ENCODE results near the gene ABHD2. TPM values are rescaled to one million over a fixed set of nuclear protein-coding genes. Genes with fewer than 3 reads are reported as not detected.
"Not testable (repeated sequence)": the region's sequence is repeated elsewhere in the genome, so short reads cannot be mapped to it uniquely, and the experiment has no call there.

ABHD2 gene
- total RNA-seq, 6 donors from 2014 or later: 84.1 to 230 (median 174) TPM

DNA sequence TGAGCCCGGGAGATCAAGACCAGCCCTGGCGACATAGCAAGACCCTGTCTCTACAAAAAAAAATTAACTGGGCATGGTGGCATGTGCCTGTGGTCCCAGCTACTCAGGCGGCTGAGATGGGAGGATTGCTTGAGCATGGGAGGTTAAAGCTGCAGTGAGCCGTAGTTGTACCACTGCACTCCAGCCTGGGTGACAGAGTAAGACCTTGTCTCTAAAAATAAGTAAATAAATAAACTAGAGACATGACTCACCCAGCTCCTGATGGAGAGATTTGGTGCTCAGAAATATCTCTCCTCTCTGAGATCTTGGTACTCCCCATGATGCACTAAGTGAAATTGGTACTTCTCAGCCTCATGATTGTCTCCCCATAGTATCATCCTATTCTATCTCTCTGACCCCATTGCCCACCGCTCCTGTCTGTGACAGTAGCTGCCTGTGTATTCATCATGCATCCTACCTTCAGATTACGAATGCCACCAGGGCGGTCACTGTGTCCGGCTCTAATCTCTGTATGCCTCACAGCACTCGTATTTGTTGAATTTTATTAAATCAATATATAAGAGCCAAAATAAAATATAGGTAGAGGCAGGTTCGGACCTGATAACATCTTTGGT is 50.9 kb downstream of the ABHD2 start:
- Histone ChIP-seq H3K4me3 (no peak overlapping the region), H3K36me3 (peaks cover 0 to 5% (median 2%) of the 10 kb centered on the region in 4 donors), H3K9me3 (no peaks in the 10 kb centered on the region), H3K27me3 (no peaks in the 10 kb centered on the region), H3K27ac (peak overlapping the region; percentile 56 to 72 (median 64)), H3K4me1 (peaks cover 55 to 84% (median 61%) of the 10 kb centered on the region in 4 donors)
- DNase-seq (no peak), ATAC-seq (ENCODE audit: low FRiP score in 2 of 2) (no peak)
- no peak for TF ChIP-seq POLR2A (IDR thresholded peaks at IDR 0.05)
- TF ChIP-seq EP300 (IDR thresholded peaks at IDR 0.05): no peak
- TF ChIP-seq, protein P1, sequence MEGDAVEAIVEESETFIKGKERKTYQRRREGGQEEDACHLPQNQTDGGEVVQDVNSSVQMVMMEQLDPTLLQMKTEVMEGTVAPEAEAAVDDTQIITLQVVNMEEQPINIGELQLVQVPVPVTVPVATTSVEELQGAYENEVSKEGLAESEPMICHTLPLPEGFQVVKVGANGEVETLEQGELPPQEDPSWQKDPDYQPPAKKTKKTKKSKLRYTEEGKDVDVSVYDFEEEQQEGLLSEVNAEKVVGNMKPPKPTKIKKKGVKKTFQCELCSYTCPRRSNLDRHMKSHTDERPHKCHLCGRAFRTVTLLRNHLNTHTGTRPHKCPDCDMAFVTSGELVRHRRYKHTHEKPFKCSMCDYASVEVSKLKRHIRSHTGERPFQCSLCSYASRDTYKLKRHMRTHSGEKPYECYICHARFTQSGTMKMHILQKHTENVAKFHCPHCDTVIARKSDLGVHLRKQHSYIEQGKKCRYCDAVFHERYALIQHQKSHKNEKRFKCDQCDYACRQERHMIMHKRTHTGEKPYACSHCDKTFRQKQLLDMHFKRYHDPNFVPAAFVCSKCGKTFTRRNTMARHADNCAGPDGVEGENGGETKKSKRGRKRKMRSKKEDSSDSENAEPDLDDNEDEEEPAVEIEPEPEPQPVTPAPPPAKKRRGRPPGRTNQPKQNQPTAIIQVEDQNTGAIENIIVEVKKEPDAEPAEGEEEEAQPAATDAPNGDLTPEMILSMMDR (IDR thresholded peaks at IDR 0.05): no peak
- TF ChIP-seq POLR2AphosphoS5 (IDR thresholded peaks at IDR 0.05): no peak
- 93 to 96% methylated on average over 10 of the region's 10 CpGs for WGBS, 2 donors

DNA sequence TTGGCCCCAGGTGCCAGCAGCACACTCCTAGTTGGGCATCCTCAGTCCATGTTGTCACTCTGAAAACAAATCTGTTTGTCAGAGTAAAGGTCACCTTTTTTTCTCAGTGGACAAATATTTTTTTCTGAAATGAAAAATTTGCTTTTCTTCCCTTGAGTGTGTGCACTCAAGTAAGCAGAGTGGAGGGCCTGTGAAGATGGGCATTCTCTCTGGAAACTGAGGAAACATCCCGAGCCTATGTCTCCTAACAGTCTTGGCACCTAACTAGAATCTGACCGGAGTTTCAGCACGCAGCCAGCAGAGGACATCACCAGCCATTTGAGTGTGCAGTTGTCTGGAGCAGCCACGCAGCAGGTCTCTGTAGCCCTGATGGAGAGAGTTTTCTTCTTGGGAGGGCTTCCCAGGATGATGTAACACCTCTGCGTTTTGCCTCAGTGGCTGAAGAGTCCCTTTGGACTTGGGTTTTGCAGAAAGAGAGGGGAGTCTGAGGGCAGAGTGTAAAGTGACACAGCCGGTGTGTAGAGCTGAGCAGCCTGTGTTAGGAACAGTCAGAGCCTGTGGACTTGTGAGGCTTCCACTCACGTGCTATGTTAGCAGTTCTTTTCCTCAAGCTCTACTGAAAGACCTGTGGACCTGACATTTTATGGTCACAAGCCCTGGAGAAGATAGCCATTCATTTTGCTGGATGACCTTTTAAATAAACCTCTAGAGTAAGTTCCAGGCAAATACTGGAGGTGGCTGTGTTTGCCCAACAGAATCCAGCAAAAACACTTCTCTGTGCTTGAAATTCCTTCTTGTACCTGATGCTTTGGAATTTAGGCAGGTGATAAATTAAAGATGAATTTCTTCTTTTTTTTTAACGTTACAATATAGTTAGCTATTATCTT is 51.6 kb downstream of the ABHD2 start:
- H3K4me1 ChIP-seq: peaks cover 56 to 87% (median 63%) of the 10 kb centered on the region in 4 donors
- ATAC-seq (ENCODE audit: low FRiP score in 2 of 2): peak; percentile 30 to 56
- peak overlapping the region; percentile 56 to 66 (median 64) for H3K27ac ChIP-seq
- TF ChIP-seq POLR2A (IDR thresholded peaks at IDR 0.05): peak in 1 of 4 donors; percentile 10
- TF ChIP-seq, protein P1 (IDR thresholded peaks at IDR 0.05): peak in 1 of 6 experiments; percentile 31
- TF ChIP-seq EP300 (IDR thresholded peaks at IDR 0.05): no peak
- TF ChIP-seq POLR2AphosphoS5 (IDR thresholded peaks at IDR 0.05): no peak
- H3K27me3 ChIP-seq: no peaks in the 10 kb centered on the region
- peaks cover 0 to 5% (median 2%) of the 10 kb centered on the region in 4 donors for H3K36me3 ChIP-seq
- no peaks in the 10 kb centered on the region for H3K9me3 ChIP-seq
- no peak overlapping the region for H3K4me3 ChIP-seq
- peak in 1 of 2 donors; percentile 42 for DNase-seq
- WGBS, 2 donors: 58 to 68% methylated on average over 8 of the region's 8 CpGs

DNA sequence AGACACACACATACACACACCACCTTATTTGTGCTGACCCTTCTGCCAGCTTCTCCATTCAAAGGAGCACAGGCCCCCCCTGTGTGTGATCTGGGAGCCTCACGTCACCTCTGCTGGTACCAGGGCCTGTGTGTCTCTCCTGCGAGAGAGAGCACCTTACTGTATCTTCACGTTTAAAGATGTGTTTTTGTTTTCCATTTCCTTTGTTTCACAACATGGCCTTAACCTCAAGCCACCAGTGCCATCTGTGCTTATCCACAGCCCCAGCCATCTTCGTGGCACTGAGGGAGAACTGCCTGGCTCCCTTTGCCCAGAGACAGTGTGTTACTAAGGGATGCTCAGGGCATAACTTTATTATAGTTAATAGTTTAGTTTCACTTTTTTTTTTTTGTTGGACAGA is 52.3 kb downstream of the ABHD2 start:
- Histone ChIP-seq H3K4me1 (peaks cover 53 to 84% (median 62%) of the 10 kb centered on the region in 4 donors), H3K27ac (peak overlapping the region; percentile 56 to 66 (median 64))
- no peak for ATAC-seq (ENCODE audit: low FRiP score in 2 of 2)

DNA sequence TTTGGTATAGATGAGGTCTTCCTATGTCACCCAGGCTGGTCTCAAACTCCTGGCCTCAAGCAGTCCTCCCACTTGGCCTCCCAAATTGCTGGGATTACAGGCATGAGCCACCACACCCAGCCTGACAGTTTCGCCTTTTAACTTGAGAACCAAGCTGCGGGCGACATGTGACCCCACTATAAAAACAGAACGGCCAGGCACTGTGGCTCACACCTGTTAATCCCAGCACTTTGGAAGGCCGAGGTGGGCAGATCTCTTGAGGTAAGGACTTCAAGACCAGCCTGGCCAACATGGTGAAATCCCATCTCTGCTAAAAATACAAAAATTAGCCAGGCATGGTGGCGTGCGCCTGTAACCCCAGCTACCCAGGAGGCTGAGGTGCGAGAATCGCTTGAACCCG is 52.9 kb downstream of the ABHD2 start:
- ATAC-seq (ENCODE audit: low FRiP score in 2 of 2); H3K27me3 ChIP-seq; H3K4me3 ChIP-seq; DNase-seq; H3K9me3 ChIP-seq: not testable (repeated sequence)
- peak overlapping the region; percentile 56 to 66 (median 64) for H3K27ac ChIP-seq
- peaks cover 49 to 78% (median 61%) of the 10 kb centered on the region in 4 donors for H3K4me1 ChIP-seq
- WGBS, 2 donors: 93 to 97% methylated on average over 10 of the region's 10 CpGs
- peaks cover 0 to 11% (median 2%) of the 10 kb centered on the region in 4 donors for H3K36me3 ChIP-seq

More for the DNA sequence above, 52.3 kb downstream of the ABHD2 start:
- Histone ChIP-seq H3K4me3 (no peak overlapping the region), H3K36me3 (peaks cover 0 to 8% (median 2%) of the 10 kb centered on the region in 4 donors), H3K9me3 (no peaks in the 10 kb centered on the region), H3K27me3 (no peaks in the 10 kb centered on the region)
- TF ChIP-seq POLR2A (IDR thresholded peaks at IDR 0.05): no peak
- TF ChIP-seq, protein P1 (IDR thresholded peaks at IDR 0.05): no peak
- no peak for TF ChIP-seq POLR2AphosphoS5 (IDR thresholded peaks at IDR 0.05)
- TF ChIP-seq EP300 (IDR thresholded peaks at IDR 0.05): no peak
- 41 to 52% methylated on average over 4 of the region's 4 CpGs for WGBS, 2 donors
- DNase-seq: no peak

DNA sequence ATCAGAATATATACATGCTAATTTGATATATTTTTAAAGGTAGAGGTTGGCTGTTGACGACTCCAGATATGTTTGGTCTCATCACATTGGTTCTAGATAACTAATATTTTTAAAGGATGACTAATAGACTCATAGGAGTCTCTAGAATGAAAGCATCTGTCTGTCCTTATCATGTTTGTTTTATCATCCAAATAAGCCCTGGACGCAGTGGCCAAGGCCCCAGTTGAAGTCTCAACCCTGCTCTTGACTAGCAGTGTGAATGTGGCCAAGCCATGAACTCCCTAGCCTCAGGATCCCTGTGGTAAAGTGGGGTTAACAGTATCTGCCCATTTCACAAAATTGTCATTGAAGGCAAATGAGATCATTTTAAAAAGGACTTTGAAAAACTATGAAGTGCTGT is 53.6 kb downstream of the ABHD2 start:
- Histone ChIP-seq H3K27me3 (no peaks in the 10 kb centered on the region), H3K36me3 (peaks cover 0 to 11% (median 0%) of the 10 kb centered on the region in 4 donors), H3K9me3 (no peaks in the 10 kb centered on the region), H3K4me1 (peaks cover 45 to 71% (median 57%) of the 10 kb centered on the region in 4 donors), H3K4me3 (no peak overlapping the region), H3K27ac (peak overlapping the region in 3 of 4 donors; percentile 63 to 66 (median 64))
- TF ChIP-seq, protein P1 (IDR thresholded peaks at IDR 0.05): no peak
- TF ChIP-seq POLR2A (IDR thresholded peaks at IDR 0.05) (no peak), EP300 (IDR thresholded peaks at IDR 0.05) (no peak), POLR2AphosphoS5 (IDR thresholded peaks at IDR 0.05) (no peak)
- 63 to 78% methylated on average over 2 of the region's 2 CpGs for whole genome bisulfite sequencing, 2 donors
- DNase-seq (no peak), ATAC-seq (ENCODE audit: low FRiP score in 2 of 2) (no peak)

Data from upper lobe of left lung (tissue), 6 donors.